ENCODE data around the gene MREG.
"Not testable (repeated sequence)": the region's sequence is repeated elsewhere in the genome, so short reads cannot be mapped to it uniquely, and the experiment has no call there.

Gene MREG

GRCh38 chr2:216015722-216016464 is 2.5 kb upstream of the MREG start:
- ChIA-PET POLR2A (ENCODE audit: low non-redundant PET) (interaction anchor here (0.6 kb wide), 1 partner anchor 12 kb away, joined by 3 read pairs; no protein-coding TSS in a partner anchor), CTCF (no interaction called here)
- H3K27ac ChIP-seq = no peak overlapping the region
- no peak for DNase-seq (ENCODE audit: low spot score)
- TF ChIP-seq CTCF (conservative IDR thresholded peaks at IDR 0.05; ENCODE audit: low read depth) = no peak

- DNase-seq (ENCODE audit: low spot score) = no peak
- H3K27ac ChIP-seq = no peak overlapping the region
- CTCF ChIA-PET = no interaction called here
- no peak for TF ChIP-seq CTCF (conservative IDR thresholded peaks at IDR 0.05; ENCODE audit: low read depth)
- POLR2A ChIA-PET (ENCODE audit: low non-redundant PET) = no interaction called here
Observed at GRCh38 chr2:216014986-216015385, 1.6 kb upstream of the MREG start.

GRCh38 chr2:216014006-216014405 is 655 bp upstream of the MREG start:
- ChIA-PET CTCF (interaction anchor here (0.6 to 1.1 kb wide), 4 partner anchors 9 to 39 kb away, joined by 3 to 6 read pairs (median 4); no protein-coding TSS in a partner anchor), POLR2A (ENCODE audit: low non-redundant PET) (no interaction called here)
- no peak for DNase-seq (ENCODE audit: low spot score)
- no peak overlapping the region for H3K27ac ChIP-seq
- no peak for TF ChIP-seq CTCF (conservative IDR thresholded peaks at IDR 0.05; ENCODE audit: low read depth)

- ChIA-PET POLR2A (ENCODE audit: low non-redundant PET) (no interaction called here), CTCF (interaction anchor here (0.6 kb wide), 1 partner anchor 82 kb away, joined by 3 read pairs; no protein-coding TSS in a partner anchor)
- DNase-seq (ENCODE audit: low spot score) = no peak
- peak overlapping the region; percentile 88 for H3K27ac ChIP-seq
- TF ChIP-seq CTCF (conservative IDR thresholded peaks at IDR 0.05; ENCODE audit: low read depth) = no peak
Observed at GRCh38 chr2:216012830-216013079, 596 bp downstream of the MREG start.

GRCh38 chr2:216012133-216012829 is 1.1 kb downstream of the MREG start:
- peak overlapping the region; percentile 88 for H3K27ac ChIP-seq
- CTCF ChIA-PET = interaction anchor here (0.5 to 1.3 kb wide), 4 partner anchors 8 to 83 kb away, joined by 3 to 5 read pairs (median 4); no protein-coding TSS in a partner anchor
- TF ChIP-seq CTCF (conservative IDR thresholded peaks at IDR 0.05; ENCODE audit: low read depth) = no peak
- DNase-seq (ENCODE audit: low spot score) = peak; percentile 68
- POLR2A ChIA-PET (ENCODE audit: low non-redundant PET) = interaction anchor here (0.5 kb wide), 1 partner anchor 59 kb away, joined by 3 read pairs; no protein-coding TSS in a partner anchor

- POLR2A ChIA-PET (ENCODE audit: low non-redundant PET); H3K27ac ChIP-seq; DNase-seq (ENCODE audit: low spot score): not testable (repeated sequence)
- CTCF ChIA-PET = interaction anchor here (0.6 kb wide), 1 partner anchor 673 kb away, joined by 8 read pairs; no protein-coding TSS in a partner anchor
Observed at GRCh38 chr2:216009215-216009614, 4.1 kb downstream of the MREG start.

GRCh38 chr2:216008387-216008786 is 5.0 kb downstream of the MREG start:
- ChIA-PET CTCF (interaction anchor here (0.6 to 1.2 kb wide), 2 partner anchors 58 to 672 kb away, joined by 5 to 8 read pairs; no protein-coding TSS in a partner anchor), POLR2A (ENCODE audit: low non-redundant PET) (no interaction called here)
- no peak for TF ChIP-seq CTCF (conservative IDR thresholded peaks at IDR 0.05; ENCODE audit: low read depth)
- no peak for DNase-seq (ENCODE audit: low spot score)
- no peak overlapping the region for H3K27ac ChIP-seq
